ENCODE data around the gene RAB35.

DNA sequence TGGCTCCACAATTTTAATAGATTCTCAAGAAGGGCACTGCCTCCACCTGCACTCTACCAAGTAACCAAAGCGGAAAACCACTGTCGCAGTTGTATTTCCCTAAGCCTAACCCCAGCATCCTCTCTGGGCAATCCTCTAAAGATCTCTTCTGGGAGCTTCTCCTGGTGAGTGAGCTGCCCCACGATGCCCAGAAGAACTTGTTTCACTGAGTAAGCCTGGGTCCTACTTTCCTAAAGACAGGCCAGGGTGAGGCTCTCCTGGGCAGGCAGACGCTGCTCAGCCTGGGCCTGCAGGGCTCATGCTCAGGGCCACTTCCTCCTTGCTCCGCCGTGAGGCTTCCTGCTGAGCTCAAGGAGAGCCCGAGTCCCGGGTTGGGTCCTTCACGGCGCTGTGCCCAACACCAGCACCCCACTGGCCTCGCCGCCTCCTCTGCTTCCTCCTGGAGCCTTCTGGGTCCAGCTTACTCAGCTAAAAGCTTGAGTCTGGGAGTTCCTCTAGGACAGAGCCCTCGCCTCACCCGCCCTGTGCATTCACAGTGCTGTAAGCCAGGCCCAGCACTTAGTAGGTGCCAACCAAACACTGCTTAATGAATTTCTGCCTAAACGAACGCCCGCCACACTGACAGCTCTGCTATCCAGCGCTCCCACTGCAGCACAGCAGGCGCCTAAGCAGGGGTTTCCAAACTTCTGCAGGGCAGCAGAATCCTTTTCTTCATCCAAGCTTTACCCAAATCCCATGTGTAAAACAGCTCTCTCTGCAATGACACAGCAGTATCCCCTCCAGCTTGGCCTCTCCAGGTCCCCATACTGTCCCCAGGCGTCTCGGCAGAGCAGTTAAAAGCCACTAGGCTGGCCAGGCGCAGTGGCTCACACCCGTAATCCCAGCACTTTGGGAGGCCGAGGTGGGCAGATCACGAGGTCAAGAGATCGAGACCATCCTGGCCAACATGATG is 5.7 kb downstream of the RAB35 start:
- no peak for TF ChIP-seq EZH2 (IDR thresholded peaks at IDR 0.05; ENCODE audit: low read length, unreplicated experiment)
- TF ChIP-seq, protein P1, sequence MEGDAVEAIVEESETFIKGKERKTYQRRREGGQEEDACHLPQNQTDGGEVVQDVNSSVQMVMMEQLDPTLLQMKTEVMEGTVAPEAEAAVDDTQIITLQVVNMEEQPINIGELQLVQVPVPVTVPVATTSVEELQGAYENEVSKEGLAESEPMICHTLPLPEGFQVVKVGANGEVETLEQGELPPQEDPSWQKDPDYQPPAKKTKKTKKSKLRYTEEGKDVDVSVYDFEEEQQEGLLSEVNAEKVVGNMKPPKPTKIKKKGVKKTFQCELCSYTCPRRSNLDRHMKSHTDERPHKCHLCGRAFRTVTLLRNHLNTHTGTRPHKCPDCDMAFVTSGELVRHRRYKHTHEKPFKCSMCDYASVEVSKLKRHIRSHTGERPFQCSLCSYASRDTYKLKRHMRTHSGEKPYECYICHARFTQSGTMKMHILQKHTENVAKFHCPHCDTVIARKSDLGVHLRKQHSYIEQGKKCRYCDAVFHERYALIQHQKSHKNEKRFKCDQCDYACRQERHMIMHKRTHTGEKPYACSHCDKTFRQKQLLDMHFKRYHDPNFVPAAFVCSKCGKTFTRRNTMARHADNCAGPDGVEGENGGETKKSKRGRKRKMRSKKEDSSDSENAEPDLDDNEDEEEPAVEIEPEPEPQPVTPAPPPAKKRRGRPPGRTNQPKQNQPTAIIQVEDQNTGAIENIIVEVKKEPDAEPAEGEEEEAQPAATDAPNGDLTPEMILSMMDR (conservative IDR thresholded peaks at IDR 0.05; ENCODE audit: low read depth, low read length) = no peak
